ENCODE data around the gene NHLH1. TPM values are rescaled to one million over a fixed set of nuclear protein-coding genes. Genes with fewer than 3 reads are reported as not detected.

The NHLH1 gene
- total and polyA plus RNA-seq, 10 of the 15 experiments (the other 5 are each of a cell fraction or from before 2014, with no cell fraction given) = 0.22 to 0.98 (median 0.43) TPM; not detected in 1

- TF ChIP-seq ZNF687 (IDR thresholded peaks at IDR 0.05) (no peak; the same call in 1 of the 2 replicates), IRF3 (IDR thresholded peaks at IDR 0.05) (no peak), SKIL (IDR thresholded peaks at IDR 0.05; ENCODE audit: low read depth, poor library complexity, severe bottlenecking) (peak; percentile 46), TBL1XR1 (IDR thresholded peaks at IDR 0.05; ENCODE audit: low read depth, low read length) (no peak; the same call in 1 of the 2 replicates), HDGF (IDR thresholded peaks at IDR 0.05) (peak; percentile 82; the same call in 1 of the 2 replicates), DPF2 (IDR thresholded peaks at IDR 0.05) (0 out of 2 replicates have a peak, but pooled peaks have one; percentile 61), RFX5 (IDR thresholded peaks at IDR 0.05; ENCODE audit: low read depth, low read length) (0 out of 2 replicates have a peak, but pooled peaks have one; percentile 43), NR2F1 (conservative IDR thresholded peaks at IDR 0.05) (peak; percentile 78), IKZF1 (conservative IDR thresholded peaks at IDR 0.05) (peak; percentile 91), ATF7 (IDR thresholded peaks at IDR 0.05; ENCODE audit: low read depth) (peak; percentile 70; the same call in 1 of the 2 replicates), TCF12 (IDR thresholded peaks at IDR 0.05; ENCODE audit: low read depth, low read length) (peak; percentile 69; the same call in 1 of the 2 replicates), MEF2A (IDR thresholded peaks at IDR 0.05; ENCODE audit: insufficient read depth, low read depth, low read length) (0 out of 2 replicates have a peak, but pooled peaks have one; percentile 16), TAF1 (IDR thresholded peaks at IDR 0.05; ENCODE audit: borderline replicate concordance, low read depth, low read length) (peak; percentile 94), ZNF274 (IDR thresholded peaks at IDR 0.05; ENCODE audit: insufficient read depth, insufficient read length) (no peak), EGR1 (IDR thresholded peaks at IDR 0.05; ENCODE audit: borderline replicate concordance in 1 of 2, low read depth in 2 of 2, low read length in 2 of 2) (peak in 1 of 2 experiments; percentile 35; a peak in 1 of 3 replicates)
- TF ChIP-seq, protein P1, sequence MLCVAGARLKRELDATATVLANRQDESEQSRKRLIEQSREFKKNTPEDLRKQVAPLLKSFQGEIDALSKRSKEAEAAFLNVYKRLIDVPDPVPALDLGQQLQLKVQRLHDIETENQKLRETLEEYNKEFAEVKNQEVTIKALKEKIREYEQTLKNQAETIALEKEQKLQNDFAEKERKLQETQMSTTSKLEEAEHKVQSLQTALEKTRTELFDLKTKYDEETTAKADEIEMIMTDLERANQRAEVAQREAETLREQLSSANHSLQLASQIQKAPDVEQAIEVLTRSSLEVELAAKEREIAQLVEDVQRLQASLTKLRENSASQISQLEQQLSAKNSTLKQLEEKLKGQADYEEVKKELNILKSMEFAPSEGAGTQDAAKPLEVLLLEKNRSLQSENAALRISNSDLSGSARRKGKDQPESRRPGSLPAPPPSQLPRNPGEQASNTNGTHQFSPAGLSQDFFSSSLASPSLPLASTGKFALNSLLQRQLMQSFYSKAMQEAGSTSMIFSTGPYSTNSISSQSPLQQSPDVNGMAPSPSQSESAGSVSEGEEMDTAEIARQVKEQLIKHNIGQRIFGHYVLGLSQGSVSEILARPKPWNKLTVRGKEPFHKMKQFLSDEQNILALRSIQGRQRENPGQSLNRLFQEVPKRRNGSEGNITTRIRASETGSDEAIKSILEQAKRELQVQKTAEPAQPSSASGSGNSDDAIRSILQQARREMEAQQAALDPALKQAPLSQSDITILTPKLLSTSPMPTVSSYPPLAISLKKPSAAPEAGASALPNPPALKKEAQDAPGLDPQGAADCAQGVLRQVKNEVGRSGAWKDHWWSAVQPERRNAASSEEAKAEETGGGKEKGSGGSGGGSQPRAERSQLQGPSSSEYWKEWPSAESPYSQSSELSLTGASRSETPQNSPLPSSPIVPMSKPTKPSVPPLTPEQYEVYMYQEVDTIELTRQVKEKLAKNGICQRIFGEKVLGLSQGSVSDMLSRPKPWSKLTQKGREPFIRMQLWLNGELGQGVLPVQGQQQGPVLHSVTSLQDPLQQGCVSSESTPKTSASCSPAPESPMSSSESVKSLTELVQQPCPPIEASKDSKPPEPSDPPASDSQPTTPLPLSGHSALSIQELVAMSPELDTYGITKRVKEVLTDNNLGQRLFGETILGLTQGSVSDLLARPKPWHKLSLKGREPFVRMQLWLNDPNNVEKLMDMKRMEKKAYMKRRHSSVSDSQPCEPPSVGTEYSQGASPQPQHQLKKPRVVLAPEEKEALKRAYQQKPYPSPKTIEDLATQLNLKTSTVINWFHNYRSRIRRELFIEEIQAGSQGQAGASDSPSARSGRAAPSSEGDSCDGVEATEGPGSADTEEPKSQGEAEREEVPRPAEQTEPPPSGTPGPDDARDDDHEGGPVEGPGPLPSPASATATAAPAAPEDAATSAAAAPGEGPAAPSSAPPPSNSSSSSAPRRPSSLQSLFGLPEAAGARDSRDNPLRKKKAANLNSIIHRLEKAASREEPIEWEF (IDR thresholded peaks at IDR 0.05; ENCODE audit: insufficient replicate concordance, low read depth, low read length) = no peak
Measured at GRCh38 chr1:160342953-160343869, 23.7 kb upstream of the NHLH1 start, which contains the start of the genes COPA and NCSTN (continued).
